Uterus (tissue), 4 donors: ENCODE data around the gene ADAM33. TPM values are rescaled to one million over a fixed set of nuclear protein-coding genes. Genes with fewer than 3 reads are reported as not detected.

Experiments
- DNase-seq, 2 donors: peaks; one replicate each; pipeline ENCODE4 v3.0.0-alpha.2; 2019 to 2020
- H3K27ac ChIP-seq, 2 donors: fragments of 200-600 bp; sonication (generic); 1 replicate in 1 of 2; 2 replicates in 1 of 2; pipeline ENCODE4 v1.5.1; 2016 to 2018
- H3K27me3 ChIP-seq, 2 donors: fragments of 200-600 bp; sonication (generic); one replicate each; pipeline ENCODE4 v1.5.1; 2018 to 2019; ENCODE audit warnings: control low read depth in 1 of 2
- H3K36me3 ChIP-seq, 2 donors: fragments of 200-600 bp; sonication (generic); one replicate each; pipeline ENCODE4 v1.5.1; 2019; ENCODE audit warnings: control low read depth in 1 of 2
- H3K4me1 ChIP-seq, 2 donors: fragments of 200-600 bp; sonication (generic); one replicate each; pipeline ENCODE4 v1.5.1; 2018 to 2019; ENCODE audit warnings: control low read depth in 1 of 2
- H3K4me3 ChIP-seq, 2 donors: fragments of 200-600 bp; sonication (generic); 1 replicate in 1 of 2; 2 replicates in 1 of 2; pipeline ENCODE4 v1.5.1; 2018 to 2019; ENCODE audit warnings: mild to moderate bottlenecking in 1 of 2
- H3K9me3 ChIP-seq, 2 donors: fragments of 200-600 bp; sonication (generic); one replicate each; pipeline ENCODE4 v1.5.1; 2019; ENCODE audit warnings: control low read depth in 1 of 2
- POLR2A ChIP-seq, 2 donors: fragments of 450-650 bp; IDR thresholded peaks; one replicate each; pipeline ENCODE4 v1.6.1; 2016; ENCODE audit warnings: antibody characterized with exemption in 2 of 2, mild to moderate bottlenecking in 1 of 2, moderate library complexity in 1 of 2
- intact Hi-C: fragments of 100-400 bp; cut with DNase I; formaldehyde crosslinking; loops from one replicate; pipeline ENCODE4 v1.15.1; 2023; ENCODE audit warnings: low total_unique reads
- total RNA-seq, 4 donors: library from RNA; depleted of rRNA in 3 of 4; stranded (reverse); fragments of >200 nt in 3 of 4; gene quantifications; one replicate each; pipeline versions ENCODE4 v1.1.0 to v1.2.4, GENCODE V29; 2014 to 2023
- TF ChIP-seq, protein P1 (sequence below), 4 experiments: fragments of 200-600 bp in 2 of 4; fragments of 450-650 bp in 2 of 4; sonication (generic) in 2 of 4; IDR thresholded peaks; one replicate each; pipeline ENCODE4 v1.5.1; 2016 to 2019; ENCODE audit warnings: antibody characterized with exemption in 4 of 4, mild to moderate bottlenecking in 2 of 4, moderate library complexity in 1 of 4
- donor health status: DM: yes; HTN: yes; CAD: no.

ADAM33 gene
- total RNA-seq, 4 donors from 2014 or later: 66.5 to 215 (median 128) TPM

DNA sequence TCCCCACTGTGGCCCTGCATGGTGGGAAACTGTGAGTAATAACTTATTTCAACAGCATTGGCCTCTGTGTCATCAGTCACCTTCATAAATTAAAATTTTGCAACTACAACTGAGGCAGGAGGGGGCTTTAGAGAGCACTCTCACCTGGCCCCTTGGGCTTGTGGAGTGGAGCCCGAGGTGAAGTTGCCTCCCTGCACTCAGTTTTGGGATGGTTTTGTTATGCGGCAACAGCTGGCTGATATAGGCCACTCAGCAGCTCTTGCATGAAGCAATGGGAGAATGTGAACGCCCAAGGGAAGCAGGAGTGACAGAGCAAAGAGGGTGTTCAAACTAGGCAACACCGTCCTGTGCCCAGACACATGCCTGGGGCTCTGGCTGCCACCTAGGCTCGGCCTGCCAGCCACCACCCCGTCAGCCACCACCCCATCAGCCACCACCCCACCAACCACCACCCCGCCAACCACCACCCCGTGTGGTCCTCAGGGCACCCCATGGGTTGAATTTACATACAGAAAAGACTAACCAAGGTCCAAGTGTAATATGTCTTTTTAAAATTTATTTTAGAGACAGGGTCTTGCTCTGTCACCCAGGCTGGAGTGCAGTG is 14.3 kb downstream of the ADAM33 start:
- Histone ChIP-seq H3K27ac (peak overlapping the region in 1 of 2 donors; percentile 73), H3K4me3 (no peak overlapping the region), H3K36me3 (no peaks in the 10 kb centered on the region), H3K4me1 (peaks cover 0 to 2% of the 10 kb centered on the region in 2 donors), H3K9me3 (no peaks in the 10 kb centered on the region), H3K27me3 (no peaks in the 10 kb centered on the region)
- no peak for TF ChIP-seq POLR2A (IDR thresholded peaks at IDR 0.05)
- TF ChIP-seq, protein P1, sequence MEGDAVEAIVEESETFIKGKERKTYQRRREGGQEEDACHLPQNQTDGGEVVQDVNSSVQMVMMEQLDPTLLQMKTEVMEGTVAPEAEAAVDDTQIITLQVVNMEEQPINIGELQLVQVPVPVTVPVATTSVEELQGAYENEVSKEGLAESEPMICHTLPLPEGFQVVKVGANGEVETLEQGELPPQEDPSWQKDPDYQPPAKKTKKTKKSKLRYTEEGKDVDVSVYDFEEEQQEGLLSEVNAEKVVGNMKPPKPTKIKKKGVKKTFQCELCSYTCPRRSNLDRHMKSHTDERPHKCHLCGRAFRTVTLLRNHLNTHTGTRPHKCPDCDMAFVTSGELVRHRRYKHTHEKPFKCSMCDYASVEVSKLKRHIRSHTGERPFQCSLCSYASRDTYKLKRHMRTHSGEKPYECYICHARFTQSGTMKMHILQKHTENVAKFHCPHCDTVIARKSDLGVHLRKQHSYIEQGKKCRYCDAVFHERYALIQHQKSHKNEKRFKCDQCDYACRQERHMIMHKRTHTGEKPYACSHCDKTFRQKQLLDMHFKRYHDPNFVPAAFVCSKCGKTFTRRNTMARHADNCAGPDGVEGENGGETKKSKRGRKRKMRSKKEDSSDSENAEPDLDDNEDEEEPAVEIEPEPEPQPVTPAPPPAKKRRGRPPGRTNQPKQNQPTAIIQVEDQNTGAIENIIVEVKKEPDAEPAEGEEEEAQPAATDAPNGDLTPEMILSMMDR (IDR thresholded peaks at IDR 0.05): no peak
- intact Hi-C loops: no loop called here
- no peak for DNase-seq

DNA sequence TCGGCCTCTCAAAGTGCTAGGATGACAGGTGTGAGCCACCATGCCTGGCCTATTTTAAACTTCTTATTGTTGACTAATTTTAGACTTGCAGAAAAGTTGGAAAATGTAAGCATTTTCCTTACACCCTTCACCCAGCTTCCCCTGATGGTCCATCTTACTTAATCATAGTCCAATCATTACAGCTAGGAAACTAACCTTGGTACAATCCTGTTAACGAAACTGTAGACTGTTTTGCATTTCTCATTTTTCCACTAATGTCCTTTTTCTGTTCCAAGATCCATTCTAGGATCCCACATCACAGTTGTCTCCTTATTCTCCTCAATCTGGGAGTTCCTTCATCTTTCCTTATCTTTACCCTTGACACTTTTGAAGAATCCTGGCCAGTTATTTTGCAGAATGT is 18.0 kb downstream of the ADAM33 start:
- H3K4me3 ChIP-seq: no peak overlapping the region
- no peak for DNase-seq
- intact Hi-C loops: no loop called here
- H3K36me3 ChIP-seq: no peaks in the 10 kb centered on the region
- no peak for TF ChIP-seq POLR2A (IDR thresholded peaks at IDR 0.05)
- TF ChIP-seq, protein P1 (IDR thresholded peaks at IDR 0.05): no peak
- H3K27me3 ChIP-seq: peaks cover 5 to 15% of the 10 kb centered on the region in 2 donors
- H3K4me1 ChIP-seq: peaks cover 2 to 7% of the 10 kb centered on the region in 2 donors
- H3K9me3 ChIP-seq: no peaks in the 10 kb centered on the region
- H3K27ac ChIP-seq: no peak overlapping the region

DNA sequence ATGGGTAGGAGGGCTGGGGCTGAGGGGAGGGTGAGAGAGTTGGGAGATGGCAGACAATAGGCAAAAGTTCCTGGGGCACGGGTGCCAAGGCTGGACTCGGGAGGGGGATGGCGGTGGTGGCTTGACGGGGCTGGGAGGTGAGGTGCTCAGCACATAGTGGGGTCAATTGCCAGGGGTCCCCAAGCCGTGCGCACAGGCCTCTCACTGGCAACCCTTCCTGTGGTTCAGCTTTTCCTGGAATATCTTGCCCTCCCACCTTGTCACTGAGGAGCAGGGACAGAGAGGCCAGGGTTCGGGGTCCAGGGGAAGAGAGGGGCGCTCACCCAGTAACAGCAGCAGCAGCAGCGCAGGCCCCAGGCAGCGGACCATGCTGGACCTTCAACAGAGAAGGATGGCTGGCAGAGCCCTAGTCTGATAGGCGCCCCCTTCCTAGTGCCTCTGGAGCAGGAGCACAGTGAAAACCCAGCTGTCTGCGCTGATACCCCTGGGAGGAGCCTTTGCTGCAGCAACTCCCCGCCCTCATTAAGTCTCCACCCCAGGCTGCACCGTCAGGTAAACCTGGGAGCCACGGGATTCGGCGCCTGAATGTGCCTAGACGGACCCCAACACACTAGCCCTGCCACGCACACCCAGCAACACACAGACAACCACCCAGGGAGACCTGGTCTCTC is 18.6 kb downstream of the ADAM33 start, which contains the start of gene GFRA4:
Gene GFRA4, minus strand, starts transcription at position 369 of the 671 bp plus-strand sequence. Its CDS starts 0 bp downstream, at position 369.
- no peaks in the 10 kb centered on the region for H3K36me3 ChIP-seq
- intact Hi-C loops: no loop called here
- H3K4me1 ChIP-seq: peaks cover 2 to 7% of the 10 kb centered on the region in 2 donors
- no peak within 1 kb of the TSS for H3K4me3 ChIP-seq
- peaks cover 5 to 15% of the 10 kb centered on the region in 2 donors for H3K27me3 ChIP-seq
- H3K9me3 ChIP-seq: no peaks in the 10 kb centered on the region
- TF ChIP-seq, protein P1 (IDR thresholded peaks at IDR 0.05): no peak
- TF ChIP-seq POLR2A (IDR thresholded peaks at IDR 0.05): no peak
- DNase-seq: no peak
- no peak within 1 kb of the TSS for H3K27ac ChIP-seq

DNA sequence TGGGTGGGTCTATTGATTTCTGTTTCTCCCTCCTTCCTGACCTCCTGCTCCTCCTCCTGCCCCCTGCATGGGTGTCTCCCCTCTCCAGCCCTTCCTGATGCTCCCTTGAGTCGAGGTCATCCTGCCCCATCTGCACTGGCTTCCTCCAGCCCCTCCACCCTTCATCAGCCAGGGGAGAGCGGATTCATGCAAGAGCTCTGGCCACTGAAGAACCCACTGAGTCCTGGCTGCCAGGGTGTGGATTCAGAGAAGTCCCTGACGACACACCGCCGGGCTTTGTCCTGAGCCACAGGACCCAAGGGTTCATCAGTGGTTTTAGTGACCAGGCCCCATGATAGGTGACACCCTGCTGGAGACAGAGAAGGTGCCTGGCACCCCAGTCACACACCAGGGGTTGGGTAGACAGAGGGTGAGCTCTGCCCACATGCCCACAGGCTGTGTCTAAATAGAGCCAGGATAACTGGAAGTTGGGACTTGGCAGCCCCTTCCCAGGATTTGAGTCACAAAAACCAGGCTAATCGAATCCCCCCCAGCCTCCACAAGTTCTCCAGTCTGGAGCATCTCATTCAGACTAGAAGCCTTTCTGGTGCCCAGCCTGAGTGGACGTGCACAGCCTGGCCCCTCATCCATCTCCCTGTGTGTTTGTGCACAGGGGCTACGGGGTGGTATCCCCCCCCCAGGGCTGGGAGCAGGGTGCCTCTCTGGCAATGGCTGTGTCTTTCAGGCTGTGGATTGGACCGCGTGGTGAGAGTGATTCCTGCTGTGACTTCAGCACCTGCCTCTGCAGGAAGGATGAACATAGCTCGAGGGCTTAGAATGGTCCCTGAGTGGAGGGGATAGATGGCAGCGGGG is 19.8 kb downstream of the ADAM33 start:
- intact Hi-C loops: no loop called here
- TF ChIP-seq POLR2A (IDR thresholded peaks at IDR 0.05): no peak
- TF ChIP-seq, protein P1 (IDR thresholded peaks at IDR 0.05): no peak
- no peaks in the 10 kb centered on the region for H3K9me3 ChIP-seq
- H3K4me1 ChIP-seq: peaks cover 2 to 7% of the 10 kb centered on the region in 2 donors
- H3K4me3 ChIP-seq: no peak overlapping the region
- H3K36me3 ChIP-seq: no peaks in the 10 kb centered on the region
- peaks cover 5 to 15% of the 10 kb centered on the region in 2 donors for H3K27me3 ChIP-seq
- DNase-seq: no peak
- H3K27ac ChIP-seq: no peak overlapping the region
